SK-N-MC (cell line): Measurements from ENCODE around the gene MRPL20.
"Not testable (repeated sequence)": the region's sequence is repeated elsewhere in the genome, so short reads cannot be mapped to it uniquely, and the experiment has no call there.

ENCODE experiments used
- EZH2 ChIP-seq: fragments of 200-600 bp; sonication (generic); IDR thresholded peaks from one replicate; pipeline ENCODE4 v1.6.1; 2017; ENCODE audit warnings: antibody characterized with exemption
- FOXP2 ChIP-seq: optimal IDR thresholded peaks from 2 replicates; pipeline ENCODE3; 2011; ENCODE audit warnings: mild to moderate bottlenecking, moderate library complexity; ENCODE audit not compliant: insufficient read depth; ENCODE audit errors: extremely low read length, control extremely low read depth
- POLR2AphosphoS5 ChIP-seq: IDR thresholded peaks from 2 replicates; pipeline ENCODE4 v1.6.1; 2012; ENCODE audit warnings: mild to moderate bottlenecking, low read depth, low read length, borderline replicate concordance

DNA sequence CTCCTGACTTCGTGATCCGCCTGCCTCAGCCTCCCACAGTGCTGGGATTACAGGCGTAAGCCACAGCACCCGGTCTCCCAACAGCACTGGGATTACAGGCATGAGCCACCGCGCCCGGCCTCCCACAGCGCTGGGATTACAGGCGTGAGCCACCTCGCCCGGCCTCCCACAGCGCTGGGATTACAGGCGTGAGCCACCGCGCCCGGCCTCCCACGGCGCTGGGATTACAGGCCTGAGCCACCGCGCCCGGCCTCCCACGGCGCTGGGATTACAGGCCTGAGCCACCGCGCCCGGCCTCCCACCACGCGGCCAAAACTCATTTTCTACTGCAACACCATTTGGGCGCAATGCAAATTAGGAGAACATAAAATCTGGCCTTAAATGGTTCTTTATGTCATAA, 21.8 kb downstream of the MRPL20 start:
- TF ChIP-seq POLR2AphosphoS5, EZH2, FOXP2: not testable (repeated sequence)
